Subcutaneous abdominal adipose tissue (tissue), 5 donors: Measurements from ENCODE around the gene GIPC3.
"Not testable (repeated sequence)": the region's sequence is repeated elsewhere in the genome, so short reads cannot be mapped to it uniquely, and the experiment has no call there.

Experiments used
- H3K27ac ChIP-seq: one replicate; pipeline ENCODE4 v1.7.0; 2013; ENCODE audit warnings: low read depth, mild to moderate bottlenecking, inconsistent platforms, low read length, moderate library complexity
- H3K27me3 ChIP-seq, 5 donors: one replicate each; pipeline ENCODE4 v1.7.0; 2013; ENCODE audit warnings: low read length in 5 of 5, inconsistent platforms in 1 of 5; ENCODE audit not compliant: control insufficient read depth in 5 of 5, insufficient read depth in 4 of 5
- H3K36me3 ChIP-seq, 5 donors: one replicate each; pipeline ENCODE4 v1.7.0; 2013; ENCODE audit warnings: low read length in 5 of 5; ENCODE audit not compliant: control insufficient read depth in 5 of 5, insufficient read depth in 5 of 5
- H3K4me1 ChIP-seq, 5 donors: one replicate each; pipeline ENCODE4 v1.7.0; 2013; ENCODE audit warnings: low read length in 5 of 5, mild to moderate bottlenecking in 3 of 5, moderate library complexity in 1 of 5; ENCODE audit not compliant: control insufficient read depth in 5 of 5, insufficient read depth in 5 of 5
- H3K4me3 ChIP-seq, 5 donors: one replicate each; pipeline ENCODE4 v1.7.0; 2013; ENCODE audit warnings: low read length in 5 of 5, low read depth in 1 of 5
- H3K9ac ChIP-seq, 5 donors: one replicate each; pipeline ENCODE4 v1.7.0; 2013; ENCODE audit warnings: low read length in 5 of 5, mild to moderate bottlenecking in 4 of 5, moderate library complexity in 3 of 5
- H3K9me3 ChIP-seq, 5 donors: one replicate each; pipeline ENCODE4 v1.7.0; 2013; ENCODE audit warnings: low read length in 5 of 5; ENCODE audit not compliant: control insufficient read depth in 5 of 5
- donor health status: healthy.
- donor health status: healthy.
- donor health status: healthy.
- donor health status: healthy.
- donor health status: healthy.

GIPC3 gene

DNA sequence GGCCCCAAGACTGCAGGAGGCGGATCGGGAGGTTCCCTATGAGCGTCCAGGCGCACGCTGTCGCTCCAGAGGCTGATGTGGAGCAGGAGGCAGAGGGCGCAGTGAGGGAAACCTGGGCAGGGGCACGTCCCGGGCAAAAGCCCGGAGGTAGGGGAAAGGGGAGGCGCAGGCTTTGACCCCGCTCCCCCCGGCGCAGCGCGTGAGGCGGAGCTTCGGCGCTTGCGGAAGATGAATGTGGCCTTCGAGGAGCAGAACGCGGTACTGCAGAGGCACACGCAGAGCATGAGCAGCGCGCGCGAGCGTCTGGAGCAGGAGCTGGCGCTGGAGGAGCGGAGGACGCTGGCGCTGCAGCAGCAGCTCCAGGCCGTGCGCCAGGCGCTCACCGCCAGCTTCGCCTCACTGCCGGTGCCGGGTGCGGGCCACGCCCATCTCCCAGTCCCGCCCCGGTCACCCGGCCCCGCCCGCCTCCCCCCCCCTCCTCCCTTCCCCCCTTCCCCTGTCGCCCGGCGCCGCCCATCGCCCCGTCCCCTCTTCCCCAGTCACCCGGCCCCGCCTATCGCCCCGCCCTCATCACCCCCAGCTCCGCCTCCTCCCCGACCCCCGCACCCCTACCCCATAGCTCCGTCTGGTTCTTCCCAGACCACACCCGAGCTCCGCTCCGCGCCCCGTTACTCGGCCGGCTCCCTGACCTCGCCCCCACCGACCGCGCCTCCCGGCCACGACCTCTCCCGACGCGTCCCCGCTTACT, 8.4 kb upstream of the GIPC3 start:
- Histone ChIP-seq H3K27ac (no peak overlapping the region), H3K4me1 (peaks cover 6 to 46% (median 36%) of the 10 kb centered on the region in 5 donors), H3K27me3 (no peaks in the 10 kb centered on the region), H3K4me3 (peak overlapping the region in 4 of 5 donors; percentile 29 to 62 (median 34)), H3K9ac (peak overlapping the region in 1 of 5 donors; percentile 28), H3K36me3 (peaks cover 0 to 17% (median 5%) of the 10 kb centered on the region in 5 donors), H3K9me3 (no peaks in the 10 kb centered on the region)

GRCh38 chr19:3577723-3578344, 7.4 kb upstream of the GIPC3 start:
- Histone ChIP-seq H3K9ac (no peak overlapping the region), H3K27me3 (no peaks in the 10 kb centered on the region), H3K9me3 (no peaks in the 10 kb centered on the region), H3K36me3 (peaks cover 0 to 17% (median 5%) of the 10 kb centered on the region in 5 donors), H3K4me3 (no peak overlapping the region), H3K27ac (no peak overlapping the region), H3K4me1 (peaks cover 5 to 41% (median 30%) of the 10 kb centered on the region in 5 donors)

DNA sequence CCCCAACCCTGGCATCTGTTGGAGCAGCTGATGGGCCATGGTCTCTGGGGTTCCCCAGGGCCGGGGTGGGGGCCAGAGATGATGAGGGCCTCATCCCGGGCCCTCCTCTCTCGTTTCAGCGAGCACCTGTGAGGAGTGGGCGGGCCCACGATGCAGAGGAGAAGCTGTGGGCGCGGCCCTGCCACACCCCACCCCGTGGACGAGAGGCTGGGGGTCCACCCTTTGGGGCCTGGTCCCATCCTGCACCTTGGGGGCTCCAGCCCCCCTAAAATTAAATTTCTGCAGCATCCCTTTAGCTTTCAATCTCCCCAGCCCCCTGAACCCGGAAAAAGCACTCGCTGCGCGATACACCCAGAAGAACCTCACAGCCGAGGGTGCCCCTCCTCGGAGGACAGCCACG, 6.9 kb upstream of the GIPC3 start:
- Histone ChIP-seq H3K27ac (no peak overlapping the region), H3K4me1 (peaks cover 5 to 36% (median 27%) of the 10 kb centered on the region in 5 donors), H3K27me3 (no peaks in the 10 kb centered on the region), H3K9ac (no peak overlapping the region), H3K9me3 (no peaks in the 10 kb centered on the region), H3K4me3 (no peak overlapping the region), H3K36me3 (peaks cover 0 to 17% (median 5%) of the 10 kb centered on the region in 5 donors)

- H3K27me3 ChIP-seq: peaks cover 0 to 3% (median 0%) of the 10 kb centered on the region in 5 donors
- H3K27ac ChIP-seq: peak overlapping the region; percentile 72
- peak overlapping the region in 1 of 5 donors; percentile 60 for H3K9ac ChIP-seq
- peaks cover 5 to 32% (median 23%) of the 10 kb centered on the region in 5 donors for H3K4me1 ChIP-seq
- no peak overlapping the region for H3K4me3 ChIP-seq
- no peaks in the 10 kb centered on the region for H3K9me3 ChIP-seq
- H3K36me3 ChIP-seq: peaks cover 0 to 13% (median 3%) of the 10 kb centered on the region in 5 donors
Observed at GRCh38 chr19:3580156-3580934, 4.9 kb upstream of the GIPC3 start.

- not testable (repeated sequence) for H3K4me3 ChIP-seq, H3K9ac ChIP-seq
Observed at GRCh38 chr19:3581792-3582191, 3.5 kb upstream of the GIPC3 start.

GRCh38 chr19:3584036-3584802, 1.1 kb upstream of the GIPC3 start:
- H3K27ac ChIP-seq, H3K4me3 ChIP-seq, H3K36me3 ChIP-seq, H3K9me3 ChIP-seq, H3K9ac ChIP-seq: not testable (repeated sequence)
- Histone ChIP-seq H3K4me1 (peaks cover 2 to 28% (median 16%) of the 10 kb centered on the region in 5 donors), H3K27me3 (peaks cover 5 to 12% (median 11%) of the 10 kb centered on the region in 5 donors)

More at GRCh38 chr19:3581792-3582191, 3.5 kb upstream of the GIPC3 start:
- not testable (repeated sequence) for H3K36me3 ChIP-seq, H3K9me3 ChIP-seq, H3K27ac ChIP-seq
- H3K4me1 ChIP-seq: peaks cover 2 to 30% (median 17%) of the 10 kb centered on the region in 5 donors
- H3K27me3 ChIP-seq: peaks cover 5 to 12% (median 11%) of the 10 kb centered on the region in 5 donors

GRCh38 chr19:3586127-3586626, 899 bp downstream of the GIPC3 start:
- Histone ChIP-seq H3K27ac (no peak overlapping the region), H3K36me3 (no peaks in the 10 kb centered on the region), H3K9ac (peak overlapping the region in 2 of 5 donors; percentile 68 to 77), H3K9me3 (no peaks in the 10 kb centered on the region), H3K4me3 (peak overlapping the region in 3 of 5 donors; percentile 51 to 68 (median 61)), H3K27me3 (peaks cover 5 to 12% (median 11%) of the 10 kb centered on the region in 5 donors), H3K4me1 (peaks cover 0 to 17% (median 7%) of the 10 kb centered on the region in 5 donors)

DNA sequence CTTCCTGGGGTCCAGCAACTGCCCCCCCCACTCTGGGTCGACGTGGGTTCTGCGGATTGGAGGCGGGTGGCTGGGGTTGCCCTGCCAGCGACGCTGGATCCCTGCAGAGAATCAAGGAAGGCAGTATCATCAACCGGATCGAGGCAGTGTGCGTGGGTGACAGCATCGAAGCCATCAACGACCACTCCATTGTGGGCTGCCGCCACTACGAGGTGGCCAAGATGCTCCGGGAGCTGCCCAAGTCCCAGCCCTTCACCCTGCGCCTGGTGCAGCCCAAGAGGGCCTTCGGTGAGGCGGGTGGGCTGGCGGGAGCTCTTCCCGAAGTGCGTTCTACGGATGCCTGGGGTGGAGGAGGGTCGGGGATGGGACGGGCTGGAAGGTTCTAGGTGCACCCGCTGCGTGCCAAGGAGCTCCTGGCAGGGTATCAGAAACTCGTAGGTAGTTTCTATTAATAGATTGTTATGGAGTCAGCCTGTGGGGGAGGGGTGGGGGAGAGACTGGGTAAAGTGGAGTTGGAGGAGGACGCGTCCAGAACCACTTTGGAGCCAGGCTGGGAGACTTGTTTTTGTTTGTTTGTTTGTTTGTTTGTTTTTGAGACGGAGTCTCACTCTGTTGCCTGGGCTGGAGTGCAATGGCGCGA, 1.5 kb downstream of the GIPC3 start:
- Histone ChIP-seq H3K4me3 (no peak overlapping the region), H3K27me3 (peaks cover 5 to 12% (median 11%) of the 10 kb centered on the region in 5 donors), H3K9ac (no peak overlapping the region), H3K27ac (no peak overlapping the region), H3K9me3 (no peaks in the 10 kb centered on the region), H3K4me1 (peaks cover 0 to 17% (median 7%) of the 10 kb centered on the region in 5 donors), H3K36me3 (no peaks in the 10 kb centered on the region)

- Histone ChIP-seq H3K9me3 (no peaks in the 10 kb centered on the region), H3K36me3 (no peaks in the 10 kb centered on the region), H3K27me3 (peaks cover 5 to 12% (median 11%) of the 10 kb centered on the region in 5 donors), H3K9ac (no peak overlapping the region), H3K4me1 (peaks cover 0 to 17% (median 7%) of the 10 kb centered on the region in 5 donors), H3K27ac (no peak overlapping the region), H3K4me3 (no peak overlapping the region)
Observed at GRCh38 chr19:3589439-3589838, 4.2 kb downstream of the GIPC3 start.
